ENCODE measurements around the gene FOXN4. TPM values are rescaled to one million over a fixed set of nuclear protein-coding genes. Genes with fewer than 3 reads are reported as not detected.
A peak's percentile ranks its signal among the peaks of the same experiment; 100 is the strongest.

Gene FOXN4
- total and polyA plus RNA-seq, 2 donors from 2014 or later, result 0.82 TPM; not detected in 1

GRCh38 chr12:109331301-109331952 is 22.3 kb upstream of the FOXN4 start:
- intact Hi-C loops (cut with DNase I), result no loop called here
- peak in 4 of 5 donors; percentile 25 to 74 (median 55) for DNase-seq
- Histone ChIP-seq H3K27ac (ENCODE audit: low read depth in 2 of 2, low read length in 2 of 2) (no peak overlapping the region), H3K4me1 (ENCODE audit: control insufficient read depth in 2 of 3, insufficient read depth in 2 of 3, low read depth in 1 of 3, low read length in 3 of 3) (peaks cover 0 to 4% (median 0%) of the 10 kb centered on the region in 3 donors), H3K9me3 (ENCODE audit: control insufficient read depth in 2 of 3, insufficient read depth in 1 of 3, low read length in 3 of 3) (no peaks in the 10 kb centered on the region), H3K9ac (ENCODE audit: low read length in 3 of 3) (no peak overlapping the region), H3K36me3 (ENCODE audit: control insufficient read depth in 2 of 3, insufficient read depth in 3 of 3, low read length in 3 of 3) (no peaks in the 10 kb centered on the region), H3K4me3 (ENCODE audit: low read length in 3 of 3) (no peak overlapping the region), H3K27me3 (ENCODE audit: control insufficient read depth, insufficient read depth, low read length) (no peaks in the 10 kb centered on the region)
- no peak for FAIRE-seq
- TF ChIP-seq, protein P1, sequence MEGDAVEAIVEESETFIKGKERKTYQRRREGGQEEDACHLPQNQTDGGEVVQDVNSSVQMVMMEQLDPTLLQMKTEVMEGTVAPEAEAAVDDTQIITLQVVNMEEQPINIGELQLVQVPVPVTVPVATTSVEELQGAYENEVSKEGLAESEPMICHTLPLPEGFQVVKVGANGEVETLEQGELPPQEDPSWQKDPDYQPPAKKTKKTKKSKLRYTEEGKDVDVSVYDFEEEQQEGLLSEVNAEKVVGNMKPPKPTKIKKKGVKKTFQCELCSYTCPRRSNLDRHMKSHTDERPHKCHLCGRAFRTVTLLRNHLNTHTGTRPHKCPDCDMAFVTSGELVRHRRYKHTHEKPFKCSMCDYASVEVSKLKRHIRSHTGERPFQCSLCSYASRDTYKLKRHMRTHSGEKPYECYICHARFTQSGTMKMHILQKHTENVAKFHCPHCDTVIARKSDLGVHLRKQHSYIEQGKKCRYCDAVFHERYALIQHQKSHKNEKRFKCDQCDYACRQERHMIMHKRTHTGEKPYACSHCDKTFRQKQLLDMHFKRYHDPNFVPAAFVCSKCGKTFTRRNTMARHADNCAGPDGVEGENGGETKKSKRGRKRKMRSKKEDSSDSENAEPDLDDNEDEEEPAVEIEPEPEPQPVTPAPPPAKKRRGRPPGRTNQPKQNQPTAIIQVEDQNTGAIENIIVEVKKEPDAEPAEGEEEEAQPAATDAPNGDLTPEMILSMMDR (IDR thresholded peaks at IDR 0.05; ENCODE audit: borderline replicate concordance, extremely low read depth, insufficient read depth), result no peak

- H3K36me3 ChIP-seq (ENCODE audit: control insufficient read depth in 2 of 3, insufficient read depth in 3 of 3, low read length in 3 of 3), result no peaks in the 10 kb centered on the region
- no peak overlapping the region for H3K9ac ChIP-seq (ENCODE audit: low read length in 3 of 3)
- DNase-seq (peak in 1 of 5 donors; percentile 13), FAIRE-seq (no peak)
- no peak overlapping the region for H3K27ac ChIP-seq (ENCODE audit: low read depth in 2 of 2, low read length in 2 of 2)
- intact Hi-C loops (cut with DNase I), result no loop called here
- no peaks in the 10 kb centered on the region for H3K9me3 ChIP-seq (ENCODE audit: control insufficient read depth in 2 of 3, insufficient read depth in 1 of 3, low read length in 3 of 3)
- no peak overlapping the region for H3K4me3 ChIP-seq (ENCODE audit: low read length in 3 of 3)
- TF ChIP-seq, protein P1 (IDR thresholded peaks at IDR 0.05; ENCODE audit: borderline replicate concordance, extremely low read depth, insufficient read depth), result no peak
- peaks cover 0 to 4% (median 0%) of the 10 kb centered on the region in 3 donors for H3K4me1 ChIP-seq (ENCODE audit: control insufficient read depth in 2 of 3, insufficient read depth in 2 of 3, low read depth in 1 of 3, low read length in 3 of 3)
- H3K27me3 ChIP-seq (ENCODE audit: control insufficient read depth, insufficient read depth, low read length), result no peaks in the 10 kb centered on the region
Measured at GRCh38 chr12:109330282-109331230, 21.5 kb upstream of the FOXN4 start.

DNA sequence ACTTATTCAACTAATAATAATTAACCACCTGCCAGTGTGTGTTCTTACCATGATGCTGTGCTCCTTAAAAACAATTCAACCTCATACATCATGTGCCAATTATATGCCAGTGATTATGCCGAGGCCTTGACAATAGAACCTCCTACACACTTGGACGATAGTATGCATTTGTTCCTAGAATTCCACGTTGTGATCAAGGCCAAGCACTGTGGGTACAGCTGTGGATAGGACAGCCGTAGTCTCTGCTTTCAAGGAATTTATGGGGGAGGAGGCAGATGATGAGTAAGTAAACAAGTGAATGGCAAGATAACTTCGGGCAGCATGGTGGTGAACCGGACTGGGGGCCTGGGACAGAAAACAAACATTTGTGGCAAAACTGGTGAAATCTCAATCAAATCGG is 20.6 kb upstream of the FOXN4 start:
- FAIRE-seq (no peak), DNase-seq (peak in 4 of 5 donors; percentile 42 to 83 (median 56))
- TF ChIP-seq, protein P1 (IDR thresholded peaks at IDR 0.05; ENCODE audit: borderline replicate concordance, extremely low read depth, insufficient read depth), result no peak
- Histone ChIP-seq H3K27ac (ENCODE audit: low read depth in 2 of 2, low read length in 2 of 2) (no peak overlapping the region), H3K4me3 (ENCODE audit: low read length in 3 of 3) (no peak overlapping the region), H3K9ac (ENCODE audit: low read length in 3 of 3) (no peak overlapping the region), H3K27me3 (ENCODE audit: control insufficient read depth, insufficient read depth, low read length) (no peaks in the 10 kb centered on the region), H3K4me1 (ENCODE audit: control insufficient read depth in 2 of 3, insufficient read depth in 2 of 3, low read depth in 1 of 3, low read length in 3 of 3) (peaks cover 0 to 4% (median 0%) of the 10 kb centered on the region in 3 donors), H3K36me3 (ENCODE audit: control insufficient read depth in 2 of 3, insufficient read depth in 3 of 3, low read length in 3 of 3) (no peaks in the 10 kb centered on the region), H3K9me3 (ENCODE audit: control insufficient read depth in 2 of 3, insufficient read depth in 1 of 3, low read length in 3 of 3) (no peaks in the 10 kb centered on the region)
- intact Hi-C loops (cut with DNase I), result no loop called here
